ENCODE data around the gene CRTC1. TPM values are rescaled to one million over a fixed set of nuclear protein-coding genes. Genes with fewer than 3 reads are reported as not detected.
"Not testable (repeated sequence)": the region's sequence is repeated elsewhere in the genome, so short reads cannot be mapped to it uniquely, and the experiment has no call there.

CRTC1 gene
- total RNA-seq, 1 donor from 2014 or later = 0.79 TPM

DNA sequence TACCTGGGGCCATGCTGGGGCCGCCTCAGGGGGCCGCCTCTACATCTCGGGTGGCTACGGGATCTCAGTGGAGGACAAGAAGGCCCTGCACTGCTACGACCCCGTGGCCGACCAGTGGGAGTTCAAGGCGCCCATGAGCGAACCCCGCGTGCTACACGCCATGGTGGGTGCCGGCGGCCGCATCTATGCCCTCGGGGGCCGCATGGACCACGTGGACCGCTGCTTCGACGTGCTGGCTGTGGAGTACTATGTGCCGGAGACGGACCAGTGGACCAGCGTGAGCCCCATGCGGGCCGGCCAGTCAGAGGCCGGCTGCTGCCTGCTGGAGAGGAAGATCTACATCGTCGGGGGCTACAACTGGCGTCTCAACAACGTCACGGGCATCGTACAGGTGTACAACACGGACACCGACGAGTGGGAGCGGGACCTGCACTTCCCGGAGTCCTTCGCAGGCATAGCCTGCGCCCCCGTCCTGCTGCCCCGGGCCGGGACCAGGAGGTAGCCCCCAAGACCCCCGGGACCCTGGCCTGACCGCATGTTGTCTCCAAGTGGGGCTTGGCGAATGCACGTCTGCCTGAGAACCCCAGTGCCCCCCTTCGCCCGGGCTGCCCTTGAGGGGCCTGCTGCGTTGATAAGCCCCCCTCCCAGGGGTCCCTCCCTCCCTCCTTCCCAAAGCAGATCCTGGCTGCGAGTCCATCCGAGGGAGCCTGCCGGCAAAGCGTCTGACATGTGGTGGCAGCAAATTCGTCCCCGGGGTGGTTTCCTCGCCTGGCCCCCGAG lies 14.5 kb upstream of the CRTC1 start:
- DNase-seq (ENCODE audit: low read depth, low spot score) = no peak

DNA sequence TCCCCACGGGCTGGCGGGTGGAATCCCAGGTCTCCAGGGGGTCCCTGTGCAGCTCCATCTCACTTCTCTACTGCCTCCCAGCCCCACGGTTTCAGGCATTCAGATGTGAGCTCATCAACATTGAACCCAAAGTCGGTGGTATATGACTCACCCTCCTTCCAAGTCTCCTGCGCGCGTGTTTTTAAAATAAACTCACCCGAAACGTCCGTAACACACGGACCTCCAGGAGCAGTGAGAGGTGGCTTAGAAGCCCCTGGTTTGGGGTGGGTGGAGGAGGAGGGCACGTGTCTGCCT lies 14.0 kb upstream of the CRTC1 start:
- DNase-seq (ENCODE audit: low read depth, low spot score) = no peak

DNA sequence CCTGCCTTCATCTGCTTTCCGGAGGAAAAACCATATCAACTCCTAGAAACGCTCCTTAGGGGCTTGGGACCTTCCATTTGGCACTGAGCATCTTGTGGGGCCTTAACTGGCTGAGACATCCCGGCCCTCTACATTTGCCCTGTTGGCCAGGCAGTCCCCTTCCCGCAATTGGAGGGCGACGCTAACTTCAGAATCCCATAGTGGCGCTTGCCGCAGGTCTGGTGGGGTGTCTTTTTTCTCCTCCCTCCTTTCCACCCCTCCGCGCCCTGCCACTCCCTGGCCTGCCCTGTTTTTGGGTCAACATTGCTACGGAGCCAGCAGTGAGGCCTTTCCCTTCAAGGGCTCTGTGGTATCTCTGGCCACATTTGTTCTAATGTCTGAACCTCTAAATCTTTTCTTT lies 13.6 kb upstream of the CRTC1 start:
- no peak for DNase-seq (ENCODE audit: low read depth, low spot score)

DNA sequence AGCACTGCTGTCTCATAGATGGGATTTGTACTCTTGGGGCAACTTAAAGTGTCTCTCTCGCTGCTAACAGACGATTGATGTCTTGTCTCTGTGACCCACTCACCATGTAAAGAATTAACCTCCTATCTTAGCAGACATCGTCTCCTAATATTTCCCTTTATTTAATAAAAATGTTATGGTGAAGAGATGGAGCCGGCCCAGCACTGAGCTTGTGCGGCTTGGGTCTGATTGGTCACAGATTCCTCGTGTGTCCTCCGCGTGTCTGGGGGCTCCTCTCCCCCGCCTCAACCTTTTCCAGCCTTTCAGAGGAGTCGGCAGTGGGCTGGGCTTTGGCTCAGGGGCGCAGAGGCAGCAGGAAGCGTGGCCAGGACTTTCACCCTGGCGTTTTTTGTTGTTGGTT lies 13.2 kb upstream of the CRTC1 start:
- no peak for DNase-seq (ENCODE audit: low read depth, low spot score)

DNA sequence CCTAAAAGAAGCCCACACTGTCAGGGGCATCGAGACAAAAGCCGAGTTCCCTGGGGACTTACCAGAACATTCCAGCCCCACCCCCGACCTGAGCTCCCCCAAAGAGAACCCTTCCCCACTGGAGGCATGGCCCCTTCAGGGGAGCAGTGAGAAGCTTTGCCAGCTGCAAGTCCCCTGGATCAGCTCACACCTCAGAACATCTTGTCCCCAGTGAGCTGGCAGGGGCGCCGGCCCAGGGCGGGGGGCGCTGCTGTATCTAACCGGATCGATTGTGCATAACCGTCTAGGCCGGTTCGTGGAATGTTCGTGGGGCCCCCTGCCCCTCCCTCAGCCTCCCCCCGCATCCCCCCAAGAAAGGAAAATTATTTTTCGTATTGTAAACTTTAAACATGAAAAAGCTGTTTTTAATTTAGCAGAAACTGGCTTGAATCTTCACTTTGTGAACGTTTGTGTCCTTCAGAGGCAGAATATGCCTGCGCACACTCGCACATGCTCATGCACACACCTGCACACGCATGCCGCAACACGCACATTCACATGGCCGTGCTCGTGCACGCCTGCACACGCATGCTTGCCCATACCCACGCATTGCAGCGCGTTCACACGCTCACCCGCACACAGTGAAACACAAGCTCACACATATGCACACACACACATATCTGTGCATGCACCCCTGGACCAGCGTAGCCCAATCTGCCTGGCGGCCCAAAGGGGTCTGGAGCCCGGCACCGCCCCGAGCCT lies 12.0 kb upstream of the CRTC1 start:
- DNase-seq (ENCODE audit: low read depth, low spot score) = no peak

DNA sequence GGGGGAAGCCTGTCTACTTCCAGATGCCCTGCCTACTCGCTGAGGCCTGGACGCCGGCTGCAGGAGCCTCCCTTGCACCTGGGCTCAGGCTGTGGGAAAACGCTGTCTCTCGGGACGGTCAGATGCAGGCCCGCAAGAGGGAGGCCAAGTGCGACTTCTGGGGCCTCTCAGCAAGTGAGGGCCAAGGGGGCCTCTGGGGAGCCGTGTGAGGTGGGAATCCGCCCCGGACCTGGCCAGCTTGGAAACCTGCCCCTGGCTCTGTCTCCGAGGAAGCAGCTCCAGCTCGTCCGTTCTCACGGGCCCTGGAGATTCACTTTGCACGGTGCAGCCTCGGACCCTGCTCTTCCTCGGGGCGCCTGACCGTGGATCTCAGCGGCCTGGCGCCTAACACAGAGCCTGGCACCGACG lies 11.4 kb upstream of the CRTC1 start:
- no peak for DNase-seq (ENCODE audit: low read depth, low spot score)

DNA sequence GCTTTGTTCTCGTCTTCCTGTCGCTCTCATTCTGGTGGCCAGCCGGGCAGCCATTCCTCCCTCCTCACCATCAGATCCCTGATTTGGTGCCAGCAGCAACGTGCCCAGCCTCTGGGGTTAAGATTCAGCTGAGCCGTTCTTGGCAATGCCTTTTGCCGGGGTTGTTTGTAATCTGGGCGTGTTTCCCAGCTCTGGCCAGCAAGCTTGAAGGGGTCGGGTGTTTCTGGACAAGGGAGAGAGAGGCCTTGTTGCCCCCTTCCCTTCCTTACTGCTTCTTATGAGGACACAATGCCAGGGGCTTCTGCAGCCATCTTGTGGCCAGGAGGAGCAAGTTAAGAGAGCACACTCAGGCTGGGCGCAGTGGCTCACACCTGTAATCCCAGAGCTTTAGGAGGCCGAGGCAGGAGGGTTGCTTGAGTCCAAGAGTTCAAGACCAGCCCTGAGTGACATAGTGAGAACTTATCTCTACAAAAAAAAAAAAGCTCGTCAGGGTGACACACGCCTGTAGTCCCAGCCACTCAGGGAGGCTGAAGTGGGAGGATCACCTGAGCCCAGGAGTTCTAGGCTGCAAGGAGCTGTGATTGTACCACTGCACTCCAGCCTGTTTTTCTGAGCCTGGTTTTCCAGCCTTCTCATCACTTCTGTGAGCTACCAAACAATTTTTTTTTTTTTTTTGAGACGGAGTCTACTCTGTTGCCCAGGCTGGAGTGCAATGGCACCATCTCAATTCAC lies 10.7 kb upstream of the CRTC1 start:
- no peak for DNase-seq (ENCODE audit: low read depth, low spot score)

DNA sequence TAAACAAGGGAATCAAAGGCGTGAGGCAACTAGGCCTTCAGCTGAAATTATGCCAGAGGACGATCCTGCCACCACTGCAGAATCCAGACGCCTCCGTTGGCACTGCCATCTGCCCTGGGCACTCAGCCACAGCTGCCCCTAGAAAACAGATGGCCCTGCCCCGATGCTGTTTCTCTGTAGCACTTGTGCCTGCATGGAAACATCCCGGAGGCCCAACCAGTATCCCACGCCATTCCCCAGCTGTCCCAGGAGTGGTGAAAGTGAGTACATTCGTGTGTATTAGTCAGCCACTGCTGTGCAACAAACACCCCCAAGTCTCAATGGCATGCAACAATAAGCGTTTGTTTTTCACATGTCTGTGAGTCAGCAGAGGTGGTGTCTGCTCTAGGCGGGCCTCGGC lies 8.9 kb upstream of the CRTC1 start:
- no peak for DNase-seq (ENCODE audit: low read depth, low spot score)

DNA sequence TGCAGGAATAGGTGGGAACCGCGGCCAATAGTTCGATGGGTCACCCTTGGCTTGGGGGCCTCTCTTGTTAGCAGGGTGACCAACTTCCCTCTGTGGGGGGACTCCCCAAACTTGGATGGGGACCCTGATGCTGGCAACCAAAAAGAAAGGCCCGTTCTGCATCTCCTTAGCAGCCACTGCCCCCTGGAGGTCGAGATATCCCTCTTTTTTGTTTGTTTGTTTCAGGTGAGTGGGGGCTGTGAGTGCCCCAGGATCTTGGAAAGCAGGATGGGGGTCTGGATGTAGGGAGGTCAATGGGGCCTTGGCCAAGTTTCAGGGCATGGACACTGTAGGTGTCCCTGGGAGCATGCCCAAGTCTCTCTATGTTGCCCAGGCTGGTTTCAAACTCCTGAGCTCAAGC lies 7.7 kb upstream of the CRTC1 start:
- DNase-seq (ENCODE audit: low read depth, low spot score) = no peak

DNA sequence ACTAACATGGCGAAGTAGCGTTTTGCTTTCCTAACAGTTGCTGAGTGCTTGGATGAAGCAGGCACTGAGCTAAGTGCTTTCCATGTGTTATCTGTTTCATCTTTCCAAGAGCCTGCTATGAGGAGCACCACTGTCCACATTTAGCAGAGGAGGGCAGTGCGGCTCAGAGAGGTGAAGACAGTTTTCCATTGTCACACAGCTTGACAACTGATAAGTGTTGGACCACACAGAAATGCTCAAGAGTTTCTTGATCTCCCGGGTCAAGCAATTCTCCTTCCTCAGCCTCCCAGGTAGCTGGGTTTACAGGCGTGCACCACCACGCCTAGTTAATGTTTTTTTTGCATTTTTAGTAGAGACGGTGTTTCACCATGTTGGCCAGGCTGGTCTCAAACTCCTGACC lies 6.8 kb upstream of the CRTC1 start:
- no peak for DNase-seq (ENCODE audit: low read depth, low spot score)

DNA sequence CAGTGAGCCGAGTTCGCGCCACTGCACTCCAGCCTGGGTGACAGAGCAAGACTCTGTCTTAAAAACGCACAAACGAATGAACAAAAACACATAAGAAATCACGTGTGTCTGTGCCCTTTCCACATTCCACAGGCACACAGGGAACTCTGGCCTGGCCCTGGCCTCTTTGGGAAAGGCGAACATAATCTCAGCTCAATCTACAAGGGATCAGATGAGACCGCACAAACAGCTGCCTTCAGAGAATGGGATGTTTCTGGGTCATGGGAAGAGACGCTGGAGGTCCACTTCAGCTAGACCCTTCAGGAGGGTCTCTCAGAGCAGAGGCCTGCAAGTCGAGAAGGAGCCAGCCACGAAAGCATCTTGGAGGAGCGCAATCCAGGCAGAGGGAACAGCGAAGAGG lies 6.3 kb upstream of the CRTC1 start:
- no peak for DNase-seq (ENCODE audit: low read depth, low spot score)

DNA sequence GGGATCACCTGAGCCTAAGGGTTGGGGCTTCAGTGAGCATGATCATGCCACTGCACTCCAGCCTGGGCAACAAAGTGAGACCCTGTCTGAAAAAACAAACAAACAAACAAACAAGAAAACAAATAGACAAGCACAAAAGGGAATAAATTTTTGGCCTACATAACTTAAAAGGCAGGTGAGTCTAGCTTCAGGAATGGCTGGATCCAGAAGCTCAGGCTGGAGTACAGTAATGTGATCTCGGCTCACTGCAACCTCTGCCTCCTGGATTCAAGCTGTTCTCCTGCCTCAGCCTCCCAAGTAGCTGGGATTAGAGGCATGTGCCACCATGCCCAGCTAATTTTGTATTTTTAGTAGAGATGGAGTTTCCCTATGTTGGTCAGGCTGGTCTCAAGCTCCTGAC lies 3.3 kb upstream of the CRTC1 start:
- not testable (repeated sequence) for DNase-seq (ENCODE audit: low read depth, low spot score)

DNA sequence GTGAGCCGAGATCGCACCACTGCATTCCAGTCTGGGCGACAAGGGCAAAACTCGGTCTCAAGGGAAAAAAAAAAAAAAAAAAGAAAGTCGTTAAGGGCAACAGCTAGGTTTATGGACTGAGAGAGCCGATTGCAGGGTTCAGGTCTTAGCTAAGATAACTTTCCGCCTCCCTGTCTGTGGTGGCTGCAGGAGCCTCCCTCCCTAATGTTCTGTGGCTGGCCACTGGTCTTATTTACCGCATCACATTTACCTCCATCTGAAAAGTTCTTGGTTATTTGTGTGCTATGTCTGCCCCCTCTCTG lies 722 bp upstream of the CRTC1 start:
- no peak for DNase-seq (ENCODE audit: low read depth, low spot score)

DNA sequence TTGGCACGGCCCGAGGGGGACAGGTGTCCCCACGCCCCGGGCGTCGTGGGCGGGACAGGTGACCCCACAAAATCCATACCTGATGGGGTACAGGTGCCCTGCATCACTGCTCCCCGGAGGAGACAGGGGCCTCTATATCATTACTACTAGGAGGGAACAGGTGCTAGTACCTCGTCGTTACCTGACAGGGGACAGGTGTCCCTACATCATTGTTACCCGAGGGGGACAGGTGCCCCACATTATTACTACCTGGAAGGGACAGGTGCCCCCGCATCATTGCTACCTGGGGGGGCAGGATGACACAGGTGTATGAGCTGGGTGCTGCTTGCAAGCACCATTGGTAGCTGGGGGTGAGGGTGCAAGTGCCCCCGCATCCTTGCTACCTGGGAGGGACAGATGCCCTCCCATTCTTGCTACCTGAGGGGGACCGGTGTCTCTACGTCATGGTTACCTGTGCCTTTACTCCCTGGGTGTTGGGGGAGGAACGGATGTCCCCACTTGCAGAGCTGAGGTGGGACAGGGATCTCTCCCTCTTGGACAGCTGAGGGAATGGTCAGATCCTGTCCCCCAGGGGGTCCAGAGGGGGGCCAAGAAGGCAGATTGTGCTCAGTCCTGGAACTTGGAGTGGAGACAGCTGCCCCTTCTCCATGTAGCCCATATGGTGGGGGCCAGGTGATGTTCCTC lies 620 bp downstream of the CRTC1 start:
- no peak for DNase-seq (ENCODE audit: low read depth, low spot score)

DNA sequence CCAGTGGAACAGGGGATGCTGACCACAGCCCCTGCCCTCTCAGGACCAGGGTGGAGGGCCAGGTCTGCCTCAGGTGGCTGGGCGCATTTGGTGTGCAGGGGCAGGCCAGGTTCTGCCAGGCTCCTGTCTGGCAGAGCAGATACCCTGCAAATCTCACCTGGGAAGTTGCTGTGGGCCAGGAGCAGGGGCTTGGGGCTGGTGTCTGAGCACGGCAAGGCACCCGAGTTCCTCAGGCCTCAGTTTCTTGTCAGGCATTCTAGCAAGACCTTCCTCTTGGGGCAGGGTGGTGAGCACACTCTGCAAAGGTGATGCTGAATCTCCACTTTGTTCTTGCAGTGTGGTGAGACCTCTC lies 1.1 kb downstream of the CRTC1 start:
- no peak for DNase-seq (ENCODE audit: low read depth, low spot score)

DNA sequence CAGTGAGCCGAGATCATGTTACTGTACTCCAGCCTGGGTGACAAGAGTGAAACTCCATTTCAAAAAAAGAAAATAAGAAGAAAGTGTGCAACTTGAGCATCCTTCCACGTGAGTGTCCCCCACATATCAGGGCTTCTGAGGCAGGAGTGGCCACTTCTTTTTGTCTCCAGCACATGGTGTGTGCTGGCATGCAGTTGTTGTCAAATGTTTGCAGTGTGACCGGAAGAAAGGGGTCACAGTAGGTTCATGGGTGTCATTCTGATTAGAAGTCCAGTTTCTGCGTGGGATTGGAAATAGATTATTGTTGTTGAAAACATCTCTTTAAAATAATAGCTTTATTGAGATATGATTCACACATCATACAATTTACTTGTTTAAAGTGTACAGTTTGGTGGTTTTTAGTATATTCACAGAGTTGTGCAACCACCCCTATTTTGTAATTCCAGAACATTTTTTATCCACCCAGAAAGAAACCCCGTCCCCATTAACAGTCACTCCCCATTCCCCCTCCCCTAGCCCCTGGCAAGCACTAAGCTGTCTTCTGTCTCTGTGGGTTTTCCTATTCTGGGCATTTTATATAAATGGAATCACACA lies 2.2 kb downstream of the CRTC1 start:
- no peak for DNase-seq (ENCODE audit: low read depth, low spot score)

DNA sequence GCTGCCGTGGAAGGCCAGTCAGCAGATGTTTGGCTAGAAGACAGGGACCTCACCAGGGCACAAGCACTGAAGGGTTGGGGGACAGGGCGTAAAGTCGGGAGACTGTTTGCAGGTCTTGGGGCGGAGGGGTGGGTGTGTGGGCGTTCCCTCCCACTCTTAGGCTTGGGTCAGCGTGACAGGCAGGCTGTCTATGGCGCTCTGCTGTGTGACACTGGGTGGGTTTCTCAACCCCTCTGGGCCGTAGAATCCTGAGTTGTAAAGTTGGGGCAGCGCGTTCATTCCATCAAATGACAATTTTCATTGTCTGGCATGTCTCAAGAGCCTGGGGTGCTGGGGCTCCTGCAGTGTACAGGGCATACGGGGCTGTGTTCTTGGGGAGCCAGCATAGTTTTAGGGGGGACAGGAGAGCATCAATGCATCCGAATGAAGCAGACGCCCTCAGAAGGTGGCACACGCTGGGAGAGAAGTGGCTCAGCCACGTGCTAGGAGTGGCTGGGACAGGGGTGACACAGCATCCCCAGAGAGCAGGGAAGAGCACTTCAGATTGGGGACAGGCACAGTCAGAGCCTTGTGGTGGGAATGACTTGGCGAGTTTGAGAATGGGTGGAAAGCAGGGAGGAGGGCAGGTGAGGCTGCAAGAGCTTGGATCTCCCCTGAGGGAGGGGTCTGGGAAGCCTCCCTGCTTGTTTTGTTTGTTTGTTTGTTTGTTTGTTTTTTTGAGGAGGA lies 4.4 kb downstream of the CRTC1 start:
- DNase-seq (ENCODE audit: low read depth, low spot score) = no peak

DNA sequence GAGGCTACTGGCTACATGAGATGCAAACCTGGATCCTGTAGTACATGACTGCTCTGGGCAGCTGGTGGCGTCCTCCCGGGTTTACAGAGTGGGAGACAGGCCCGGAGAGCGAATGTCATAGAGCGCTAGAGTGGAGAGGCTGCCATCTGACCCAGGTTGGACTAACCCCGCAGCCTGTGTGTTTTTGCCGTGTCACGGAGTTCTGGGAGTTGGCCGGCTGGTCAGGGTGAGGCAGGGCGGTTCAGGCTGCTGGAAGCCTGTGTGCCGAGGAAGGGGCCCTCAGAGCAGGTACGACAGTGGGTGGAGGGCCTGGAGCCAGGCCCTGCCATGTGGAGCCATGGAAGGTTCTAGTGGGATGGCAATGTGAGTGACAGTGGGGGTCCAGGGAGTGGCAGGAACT lies 12.5 kb downstream of the CRTC1 start:
- no peak for DNase-seq (ENCODE audit: low read depth, low spot score)

DNA sequence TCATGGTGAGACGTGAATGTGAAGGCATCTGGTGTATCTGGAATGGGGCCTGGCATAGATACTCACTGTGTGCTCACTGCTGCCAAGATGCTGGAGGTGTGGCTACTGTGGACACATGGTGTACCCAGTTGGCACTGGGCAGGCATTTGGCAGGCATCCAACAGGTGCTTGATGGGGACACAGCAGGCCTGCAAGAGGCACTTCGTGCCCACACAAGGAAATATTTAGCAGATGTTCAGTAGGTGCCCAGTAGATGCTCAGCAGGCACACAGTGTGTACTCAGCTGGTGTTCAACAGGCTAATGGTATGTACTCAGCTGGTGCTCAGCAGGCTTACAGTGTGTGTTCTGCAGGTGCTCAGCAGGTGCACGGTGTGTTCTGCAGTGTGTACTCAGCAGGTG lies 14.2 kb downstream of the CRTC1 start:
- DNase-seq (ENCODE audit: low read depth, low spot score) = no peak

DNA sequence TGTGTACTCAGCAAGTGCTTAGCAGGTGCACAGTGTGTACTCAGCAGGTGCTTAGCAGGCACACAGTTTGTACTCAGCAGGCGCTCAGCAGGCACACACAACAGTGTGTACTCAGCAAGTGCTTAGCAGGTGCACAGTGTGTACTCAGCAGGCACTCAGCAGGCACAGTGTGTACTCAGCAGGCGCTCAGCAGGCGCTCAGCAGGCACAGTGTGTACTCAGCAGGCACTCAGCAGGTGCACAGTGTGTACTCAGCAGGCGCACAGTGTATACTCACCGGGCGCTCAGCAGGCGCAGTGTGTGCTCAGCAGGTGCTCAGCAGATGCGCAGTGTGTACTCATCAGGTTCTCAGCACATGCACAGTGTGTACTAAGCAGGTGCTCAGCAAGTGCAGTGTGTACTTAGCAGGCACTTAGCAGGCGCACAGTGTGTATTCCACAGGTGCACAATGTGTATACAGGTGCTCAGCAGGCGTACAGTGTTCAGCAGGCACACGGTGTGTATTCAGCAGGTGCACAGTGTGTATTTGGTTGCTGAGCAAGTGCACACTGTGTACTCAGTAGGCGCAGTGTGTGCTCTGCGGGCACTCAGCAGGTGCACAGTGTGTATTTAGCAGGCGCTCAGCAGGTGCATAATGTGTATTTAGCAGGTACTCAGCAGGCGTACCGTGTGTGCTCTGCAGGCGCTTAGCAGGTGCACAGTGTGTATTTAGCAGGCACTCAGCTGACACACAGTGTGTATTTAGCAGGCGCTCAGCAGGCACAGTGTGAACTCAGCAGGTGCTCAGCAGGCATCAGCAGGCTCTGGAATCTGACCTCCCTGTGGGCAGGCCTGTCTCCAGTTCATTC lies 15.1 kb downstream of the CRTC1 start:
- no peak for DNase-seq (ENCODE audit: low read depth, low spot score)
